Posterior cingulate gyrus (tissue), 11 donors: ENCODE measurements around the gene AHCY.
"Not testable (repeated sequence)": the region's sequence is repeated elsewhere in the genome, so short reads cannot be mapped to it uniquely, and the experiment has no call there.

ENCODE experiments used
- DNase-seq, 10 donors: peaks; one replicate each; pipeline versions ENCODE4 v3.0.0 to v3.0.0-alpha.2; 2020 to 2021; ENCODE audit warnings: mixed read lengths in 3 of 10
- intact Hi-C: fragments of 100-400 bp; cut with DNase I; formaldehyde crosslinking; loops from one replicate; pipeline ENCODE4 v1.15.1; 2023

Gene AHCY

DNA sequence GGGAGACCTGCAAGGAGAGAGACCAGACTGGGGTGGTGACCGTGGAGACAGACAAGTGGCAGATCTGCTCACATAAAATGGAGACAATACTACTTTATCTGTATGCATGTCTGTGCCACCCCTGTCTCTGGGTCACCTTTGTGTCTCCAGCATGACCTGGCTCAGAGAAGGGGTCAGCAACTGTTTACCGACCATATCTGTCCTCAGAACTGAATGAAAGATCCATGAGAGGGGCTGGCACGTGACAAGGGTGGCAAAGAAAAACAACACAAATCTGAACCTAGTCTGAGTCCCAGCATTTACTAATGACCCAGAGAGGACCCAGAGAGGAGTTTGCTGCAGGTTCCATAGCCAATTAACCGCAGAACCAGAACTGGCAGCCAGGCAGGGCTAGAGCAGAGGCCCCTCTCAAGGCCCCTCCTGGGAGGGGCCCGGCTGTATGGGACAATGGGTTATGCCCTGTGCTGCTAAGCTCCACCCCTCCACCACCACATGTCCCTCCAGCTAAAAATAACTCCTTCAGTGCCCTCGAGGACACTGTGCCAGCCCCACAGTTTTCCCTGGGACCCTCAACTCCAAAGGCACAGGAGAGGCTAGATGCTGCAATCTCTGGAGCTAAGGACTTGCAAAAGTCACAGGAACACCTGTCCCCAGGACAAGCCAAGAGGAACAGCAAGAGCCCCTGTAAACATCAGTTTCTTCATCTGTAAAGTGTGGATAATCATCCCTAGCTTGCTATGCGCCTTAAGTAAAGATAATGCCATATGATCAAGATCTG, 2.2 kb downstream of the AHCY start:
- intact Hi-C loops: loop anchor here (10.0 kb wide), 1 partner anchor 404 kb away; the partner anchor contains the start of gene TP53INP2
- peak in 1 of 10 donors; percentile 21 for DNase-seq

DNA sequence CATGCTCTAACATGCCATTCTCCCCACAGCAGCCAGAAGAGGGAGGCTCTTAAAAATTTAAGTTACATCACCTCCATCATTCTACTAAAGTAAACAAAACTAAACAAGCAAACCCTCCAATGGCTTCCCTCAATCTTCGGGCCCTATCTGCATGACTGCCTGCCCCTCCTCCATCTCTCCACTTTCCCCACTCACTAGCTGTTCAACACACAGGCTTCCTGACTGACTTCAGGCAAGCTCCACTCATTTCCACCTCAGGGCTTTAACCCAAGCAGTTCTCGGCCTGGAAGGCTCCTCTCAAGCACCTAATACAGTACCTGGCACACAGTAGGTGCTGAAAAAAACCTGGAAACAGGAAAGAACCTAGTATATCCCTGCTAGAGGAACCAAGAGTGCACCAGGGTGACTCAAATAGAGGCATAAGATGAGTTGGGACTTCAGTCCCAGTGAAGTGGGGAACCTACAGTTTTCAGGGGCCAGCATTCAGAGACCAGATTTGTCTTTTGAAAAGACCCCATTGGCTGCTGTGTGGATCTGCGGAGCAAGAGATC, 2.8 kb downstream of the AHCY start:
- peak in 1 of 10 donors; percentile 37 for DNase-seq
- intact Hi-C loops: loop anchor here (10.0 kb wide), 1 partner anchor 404 kb away; the partner anchor contains the start of gene TP53INP2

DNA sequence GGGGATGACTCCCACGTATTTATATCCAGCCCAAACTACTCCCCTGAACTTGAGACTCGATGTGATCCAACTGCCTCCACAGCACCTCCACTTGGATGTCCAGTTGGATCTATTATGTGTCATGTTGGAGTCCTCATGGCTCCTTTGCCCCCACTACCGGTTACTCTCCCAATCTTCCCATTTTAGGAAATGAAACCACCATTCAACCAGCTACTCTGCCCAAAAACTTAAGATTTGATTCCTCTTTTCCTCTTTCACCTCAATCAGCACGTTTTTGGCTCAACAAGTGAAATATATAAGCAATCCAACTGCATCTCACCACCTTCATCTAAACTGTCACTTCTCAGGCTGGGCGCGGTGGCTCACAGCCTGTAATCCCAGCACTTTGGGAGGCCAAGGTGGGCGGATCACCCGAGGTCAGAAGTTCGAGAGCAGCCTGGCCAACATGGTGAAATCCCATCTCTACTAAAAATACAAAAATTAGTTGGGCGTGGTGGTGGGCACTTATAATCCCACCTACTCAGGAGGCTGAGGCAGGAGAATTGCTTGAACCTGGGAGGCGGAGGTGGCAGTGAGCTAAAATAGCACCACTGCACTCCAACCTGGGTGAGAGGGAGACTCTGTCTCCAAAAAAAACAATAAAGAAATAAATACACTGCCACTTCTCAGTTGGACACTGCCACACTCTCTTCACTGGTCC, 3.4 kb downstream of the AHCY start:
- DNase-seq: peak in 1 of 10 donors; percentile 27
- intact Hi-C loops: loop anchor here (10.0 kb wide), 1 partner anchor 405 kb away; the partner anchor contains the start of gene TP53INP2

DNA sequence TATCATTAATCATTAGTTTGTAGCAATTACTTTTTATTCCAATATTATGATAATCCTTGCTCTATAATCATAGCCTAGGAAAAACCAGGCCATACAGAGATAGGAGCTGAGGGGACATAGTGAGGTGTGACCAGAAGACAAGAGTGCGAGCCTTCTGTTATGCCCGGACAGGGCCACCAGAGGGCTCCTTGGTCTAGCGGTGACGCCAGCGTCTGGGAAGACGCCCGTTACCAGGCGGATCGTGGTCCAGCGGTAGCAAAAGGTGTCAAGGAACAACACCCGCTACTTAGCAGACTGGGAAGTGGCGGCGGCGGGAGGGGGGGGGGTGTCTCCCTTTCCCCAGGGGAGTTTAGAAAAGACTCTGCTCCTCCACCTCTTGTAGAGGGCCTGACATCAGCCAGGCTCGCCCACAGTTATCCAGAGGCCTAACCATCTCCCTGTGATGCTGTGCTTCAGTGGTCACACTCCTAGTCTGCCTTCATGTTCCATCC, 4.8 kb downstream of the AHCY start:
- DNase-seq: peak in 1 of 10 donors; percentile 63
- intact Hi-C loops: not testable (repeated sequence)

DNA sequence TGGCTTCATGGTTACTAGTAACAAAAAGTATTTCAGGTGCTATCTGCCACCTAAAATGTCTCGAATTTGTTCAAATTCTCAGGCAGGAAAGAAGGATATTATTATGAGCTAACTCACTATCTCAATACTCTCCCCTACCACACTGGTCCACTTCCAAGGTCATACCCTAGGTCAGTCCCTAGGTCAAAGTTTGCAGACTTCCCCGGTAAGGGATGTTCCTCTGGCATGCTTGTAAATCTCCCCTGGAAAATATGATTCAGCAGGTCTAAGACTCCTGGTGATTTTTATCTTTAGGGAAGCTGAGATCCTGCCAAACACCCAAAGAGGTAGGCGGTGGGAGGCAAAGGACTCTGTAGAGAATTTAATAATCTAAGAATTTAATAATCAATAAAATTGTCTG, 6.7 kb downstream of the AHCY start:
- no peak for DNase-seq
- intact Hi-C loops: no loop called here

DNA sequence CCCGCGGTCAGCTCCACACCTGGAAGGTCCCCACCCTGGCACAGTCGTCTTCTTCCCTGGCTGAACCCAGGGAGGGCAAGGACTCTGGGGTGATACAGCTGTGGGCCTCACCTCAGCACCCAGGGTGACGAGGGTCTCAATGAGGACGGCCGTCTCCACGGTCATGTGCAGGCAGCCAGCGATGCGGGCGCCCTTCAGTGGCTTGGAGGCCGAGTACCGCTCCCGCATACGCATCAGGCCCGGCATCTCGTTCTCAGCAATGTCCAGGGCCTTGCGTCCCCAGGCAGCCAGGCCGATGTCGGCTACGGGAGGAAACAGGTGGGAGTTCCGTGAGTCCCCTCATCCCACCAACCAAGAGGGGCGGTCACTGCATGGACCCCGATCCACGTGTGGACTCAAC, 7.9 kb downstream of the AHCY start:
- DNase-seq: peak in 1 of 10 donors; percentile 75
- intact Hi-C loops: no loop called here

DNA sequence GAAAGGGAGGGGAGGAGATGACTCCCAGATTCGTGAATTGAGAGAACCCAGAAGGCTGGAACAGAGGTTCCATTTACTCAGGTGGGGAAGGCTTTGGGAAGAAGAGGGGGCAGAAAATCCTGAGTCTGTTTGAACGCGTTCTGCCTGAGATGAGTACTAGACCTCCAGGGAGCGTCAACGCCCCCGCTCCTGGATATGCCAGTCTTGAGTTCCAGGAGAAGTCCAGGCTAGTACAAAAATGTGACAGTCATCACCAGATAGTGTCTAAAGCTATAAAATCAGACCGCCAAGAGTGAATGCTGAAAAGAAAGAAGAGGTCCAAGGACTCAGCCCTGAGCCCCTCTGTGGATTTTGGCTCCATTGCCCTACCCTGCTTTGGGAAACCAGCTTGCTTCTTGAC, 8.6 kb downstream of the AHCY start:
- DNase-seq: peak in 1 of 10 donors; percentile 58
- intact Hi-C loops: no loop called here

DNA sequence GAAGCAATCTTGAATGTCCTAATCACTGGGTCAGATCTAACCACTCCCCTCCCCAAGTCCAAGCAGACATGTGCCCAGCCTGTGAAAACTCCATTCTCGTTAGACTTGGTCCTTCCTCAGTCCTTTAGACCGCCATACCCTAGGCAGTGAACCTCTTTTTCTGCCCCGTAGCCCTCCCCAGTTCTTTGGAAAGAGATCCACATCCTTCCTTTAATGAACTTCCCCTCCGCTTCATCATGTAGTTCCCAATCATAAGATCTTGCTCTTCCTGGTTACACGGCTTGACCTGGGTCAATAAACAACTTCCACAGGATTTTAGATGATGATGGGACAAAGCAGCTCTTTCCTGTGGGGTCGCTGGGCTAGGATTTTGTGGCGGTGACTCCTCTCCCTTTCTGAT, 9.6 kb downstream of the AHCY start:
- peak in 1 of 10 donors; percentile 26 for DNase-seq
- intact Hi-C loops: no loop called here

DNA sequence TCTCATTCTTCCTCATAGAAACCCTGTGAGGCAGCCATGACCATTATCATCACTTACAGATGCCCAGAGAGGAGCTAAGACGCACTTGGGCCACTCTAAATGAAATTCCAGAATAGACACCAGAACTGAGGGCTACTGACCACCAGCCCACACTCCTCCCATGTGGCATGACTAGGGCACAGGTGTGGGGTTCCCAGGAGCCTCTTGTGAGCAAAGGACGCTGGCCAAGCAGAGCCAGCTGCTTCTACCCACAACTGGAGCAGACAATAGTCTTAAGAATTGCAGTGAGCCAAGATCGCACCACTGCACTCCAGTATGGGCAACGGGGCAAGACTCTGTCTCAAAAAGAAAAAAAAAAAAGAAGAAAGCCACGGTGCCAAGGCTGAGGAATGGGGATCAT, 10.0 kb downstream of the AHCY start:
- intact Hi-C loops: no loop called here
- peak in 1 of 10 donors; percentile 12 for DNase-seq

DNA sequence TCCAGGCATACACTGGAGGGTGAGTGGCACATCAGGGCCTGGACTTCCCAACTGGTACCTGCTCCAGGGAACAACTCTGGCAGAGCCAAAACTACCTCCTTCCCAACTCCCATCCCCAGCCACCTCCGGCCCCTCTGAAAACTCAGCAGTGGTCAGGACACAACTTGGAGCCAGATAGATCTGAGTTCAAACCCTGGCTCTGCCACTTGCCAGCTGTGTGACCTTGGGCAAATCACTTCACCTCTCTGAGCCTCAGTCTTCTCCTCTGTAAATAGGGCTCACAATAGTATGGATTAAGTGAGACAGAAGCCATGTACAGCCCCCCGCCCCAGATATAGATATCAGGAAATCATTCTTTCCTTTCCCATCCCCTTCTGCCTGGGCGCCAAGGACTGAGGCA, 10.7 kb downstream of the AHCY start:
- intact Hi-C loops: no loop called here

DNA sequence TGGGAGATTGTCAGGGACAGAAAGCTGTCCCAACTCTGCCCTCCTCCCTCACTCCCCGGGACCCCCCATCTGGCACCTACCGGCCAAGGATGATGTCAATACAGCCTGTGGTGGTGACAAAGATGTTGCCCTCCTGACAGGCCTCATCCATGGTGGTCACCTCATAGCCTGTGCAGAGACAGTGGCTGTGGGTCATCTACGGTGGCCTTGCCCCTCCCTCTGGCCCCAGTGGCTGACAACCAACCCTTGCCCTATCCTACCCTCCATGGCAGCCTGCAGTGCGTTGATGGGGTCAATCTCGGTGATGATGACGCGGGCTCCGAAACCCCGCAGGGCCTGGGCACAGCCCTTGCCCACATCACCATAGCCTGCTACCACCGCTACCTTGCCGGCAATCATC, 12.7 kb downstream of the AHCY start:
- intact Hi-C loops: no loop called here
- peak in 1 of 10 donors; percentile 74 for DNase-seq

More for the DNA sequence above, 10.7 kb downstream of the AHCY start:
- DNase-seq: peak in 1 of 10 donors; percentile 7

DNA sequence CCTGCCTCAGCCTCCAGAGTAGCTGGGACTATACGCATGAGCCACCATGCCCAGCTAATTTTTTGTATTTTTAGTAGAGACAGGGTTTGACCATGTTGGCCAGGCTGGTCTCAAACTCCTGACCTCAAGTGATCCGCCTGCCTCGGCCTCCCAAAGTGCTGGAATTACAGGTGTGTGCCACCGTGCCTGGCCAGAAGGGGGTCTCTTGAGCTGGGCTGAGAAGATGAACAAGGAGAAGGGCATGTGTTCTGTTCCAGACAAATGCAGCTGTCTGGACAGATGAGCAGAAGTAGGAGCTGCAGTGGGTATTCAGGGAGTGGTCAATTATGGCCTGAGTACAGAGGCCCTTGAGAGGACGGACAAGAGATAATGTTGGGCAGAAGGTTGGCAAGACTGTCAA, 15.7 kb downstream of the AHCY start:
- intact Hi-C loops: not testable (repeated sequence)
- peak in 1 of 10 donors; percentile 17 for DNase-seq

DNA sequence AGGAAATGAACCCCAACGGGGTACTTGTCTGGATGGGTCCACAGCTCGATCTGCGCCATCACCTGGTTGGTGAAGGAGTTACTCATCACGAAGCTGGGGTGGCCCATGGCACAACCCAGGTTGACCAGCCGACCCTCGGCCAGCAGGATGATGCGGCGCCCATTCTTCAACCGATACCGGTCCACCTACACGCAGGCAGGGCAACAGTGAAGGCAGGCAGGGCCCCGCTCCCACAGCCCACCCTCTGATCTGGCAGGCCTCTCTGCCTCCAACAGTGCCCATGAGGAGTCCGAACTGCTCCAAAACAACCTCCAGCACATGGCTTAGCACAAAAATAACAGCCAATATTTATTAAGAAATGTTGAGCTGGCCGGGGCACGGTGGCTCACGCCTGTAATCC, 17.7 kb downstream of the AHCY start:
- intact Hi-C loops: no loop called here
- peak in 1 of 10 donors; percentile 66 for DNase-seq

DNA sequence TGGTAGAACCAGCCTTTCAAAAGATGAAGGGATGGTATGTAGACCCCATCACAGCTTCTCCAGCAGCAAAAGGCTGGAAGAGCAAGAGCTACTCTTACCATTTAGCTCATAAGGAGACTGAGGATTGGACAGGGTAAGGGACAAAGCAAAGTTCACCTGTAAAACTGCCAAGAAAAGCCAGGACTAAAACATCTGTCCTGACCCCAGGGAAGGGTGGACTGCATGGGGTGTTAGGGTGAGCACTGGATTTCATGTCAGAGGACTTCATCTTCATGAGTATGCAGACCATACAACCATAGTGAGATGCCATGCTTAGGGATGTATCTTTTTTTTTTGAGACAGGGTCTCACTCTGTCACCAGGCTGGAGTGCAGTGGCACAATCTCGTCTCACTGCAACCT, 19.3 kb downstream of the AHCY start:
- DNase-seq: peak in 1 of 10 donors; percentile 2
- intact Hi-C loops: no loop called here

DNA sequence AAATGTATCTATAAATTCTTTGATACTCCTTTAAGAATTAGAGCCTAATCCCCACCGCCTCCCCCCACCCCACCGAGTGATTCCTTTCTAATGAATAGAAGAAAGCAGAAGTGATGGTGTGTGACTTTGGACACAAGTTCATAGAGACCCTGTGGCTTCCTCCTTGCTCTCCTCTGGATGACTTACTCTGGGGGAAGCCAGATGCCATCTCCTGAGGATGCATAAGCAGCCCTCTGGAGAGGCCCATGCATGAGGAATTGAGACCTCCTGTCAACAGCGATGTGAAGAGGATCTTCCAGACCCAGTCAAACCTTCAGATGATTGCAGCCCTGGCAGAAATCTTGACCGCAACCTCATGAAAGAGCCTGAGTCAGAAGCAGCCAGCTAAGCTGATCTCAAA, 21.1 kb downstream of the AHCY start:
- intact Hi-C loops: no loop called here
- peak in 1 of 10 donors; percentile 3 for DNase-seq

DNA sequence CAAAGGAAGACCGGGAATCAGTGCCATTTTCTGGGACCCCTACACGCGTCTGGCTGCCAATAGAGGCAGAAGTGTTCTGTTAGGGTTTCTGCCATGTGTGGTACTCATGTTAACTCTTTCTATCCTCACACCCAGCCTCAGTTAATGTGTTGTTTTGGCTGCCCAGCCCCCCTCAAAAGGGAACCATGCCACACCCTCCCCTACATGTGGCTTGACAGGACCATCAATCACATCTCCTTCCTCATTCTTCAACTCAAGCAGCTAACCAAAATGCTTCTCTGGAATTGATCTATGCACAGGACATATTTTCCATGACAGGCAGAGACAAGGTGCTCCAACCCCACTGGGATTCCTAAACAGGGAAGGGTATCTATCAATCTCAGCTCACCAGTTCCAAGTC, 22.0 kb downstream of the AHCY start:
- intact Hi-C loops: no loop called here
- no peak for DNase-seq

DNA sequence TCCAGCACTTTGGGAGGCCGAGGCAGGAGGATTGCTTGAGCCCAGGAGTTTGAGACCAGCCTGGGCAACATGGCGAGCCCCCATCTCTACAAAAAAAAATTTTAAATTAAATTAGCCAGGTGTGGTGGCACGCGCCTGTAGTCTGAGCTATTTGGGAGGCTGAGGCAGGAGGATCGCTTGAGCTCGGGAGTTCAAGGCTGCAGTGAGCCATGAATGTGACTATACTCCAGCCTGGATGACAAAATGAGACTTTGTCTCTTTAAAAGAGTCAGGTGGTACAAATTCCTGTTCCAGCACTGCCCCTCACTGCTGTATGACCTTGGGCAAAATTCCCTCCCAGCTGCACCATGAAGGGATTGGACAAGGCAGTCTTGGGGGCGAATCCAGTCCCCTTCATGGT, 28.5 kb downstream of the AHCY start:
- peak in 2 of 10 donors; percentile 11 for DNase-seq
- intact Hi-C loops: no loop called here

DNA sequence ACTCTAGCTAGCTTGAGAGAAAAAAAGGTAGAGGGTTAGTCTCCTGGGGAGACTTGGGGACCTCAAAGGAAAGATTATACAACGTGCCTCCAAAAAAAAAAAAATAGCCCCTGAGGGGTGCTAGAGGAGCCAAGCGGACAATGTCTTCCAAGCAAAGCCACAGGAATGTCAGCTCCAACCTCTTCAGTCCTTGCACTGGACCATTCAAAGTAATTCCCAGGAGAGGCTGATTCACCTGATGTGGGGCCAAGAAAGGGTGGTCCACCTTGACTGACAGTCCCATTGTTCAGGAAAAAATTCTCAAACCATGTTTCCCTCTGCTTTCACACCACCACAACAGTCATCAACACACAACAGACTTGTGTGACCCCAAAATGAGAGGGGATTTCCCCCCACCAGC, 31.2 kb downstream of the AHCY start:
- intact Hi-C loops: no loop called here
- DNase-seq: peak in 2 of 10 donors; percentile 15 to 35

DNA sequence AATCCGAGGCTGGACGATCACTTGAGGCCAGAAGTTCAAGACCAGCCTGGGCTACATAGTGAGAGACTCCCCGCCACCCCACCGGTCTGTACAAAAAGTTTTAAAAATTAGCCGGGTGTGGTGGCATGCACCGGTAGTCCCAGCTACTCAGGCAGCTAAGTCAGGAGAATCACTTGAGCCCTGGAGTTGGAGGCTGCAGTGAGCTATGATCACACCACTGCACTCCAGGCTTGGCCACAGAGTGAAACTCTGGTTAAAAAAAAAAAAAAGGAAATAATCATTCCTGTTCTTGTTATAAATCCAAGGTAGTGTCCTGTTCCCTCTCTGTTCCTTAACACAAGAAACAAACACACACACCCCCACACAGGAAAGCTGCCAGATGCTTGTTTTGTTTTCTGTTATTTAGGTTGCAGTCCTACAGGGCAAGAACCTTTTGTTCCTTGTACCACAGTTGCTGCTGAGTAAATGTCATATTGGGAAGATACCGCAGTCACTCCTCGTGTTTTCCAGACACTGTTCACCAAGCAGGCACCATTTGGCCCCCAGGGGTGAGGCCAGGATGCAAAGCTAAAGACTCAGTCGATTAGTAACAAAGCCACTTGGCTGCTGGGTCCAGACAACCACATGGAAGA, 33.0 kb downstream of the AHCY start:
- DNase-seq: peak in 1 of 10 donors; percentile 45

DNA sequence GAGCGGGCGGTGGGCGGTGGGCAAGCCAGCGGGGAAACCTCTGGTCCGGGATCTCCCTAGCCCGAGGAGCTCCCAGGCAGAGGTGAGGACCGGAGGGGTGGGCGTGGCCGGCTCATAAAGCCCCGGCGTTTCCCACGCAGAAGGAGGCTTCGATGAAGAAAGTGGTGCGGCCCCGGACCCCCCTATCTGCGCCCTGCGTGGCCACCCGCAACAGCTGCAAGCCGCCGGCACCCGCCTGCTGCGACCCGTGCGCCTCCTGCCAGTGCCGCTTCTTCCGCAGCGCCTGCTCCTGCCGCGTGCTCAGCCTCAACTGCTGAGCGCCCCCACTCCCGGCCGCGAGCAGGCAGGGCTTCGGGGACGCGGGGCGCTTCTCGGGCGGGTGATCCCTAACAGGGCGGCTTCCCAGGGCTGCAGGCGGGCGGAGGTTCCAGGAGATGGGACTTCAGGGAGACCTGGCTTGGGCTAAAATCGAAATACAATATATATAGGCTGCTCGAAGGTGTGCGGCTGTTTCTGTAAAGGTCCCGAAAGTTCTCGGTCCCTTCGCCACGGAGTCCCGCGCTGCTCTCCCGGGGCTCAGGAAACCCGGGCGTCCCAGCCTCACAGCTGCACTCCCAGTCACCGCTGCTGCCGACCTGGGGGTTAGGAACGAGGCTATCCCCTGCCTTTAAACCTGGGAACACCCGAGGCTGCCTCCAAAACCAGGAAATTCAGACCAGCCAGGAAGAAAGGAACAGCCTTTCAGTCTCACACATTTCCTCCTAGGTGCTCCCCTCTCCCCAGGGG, 34.1 kb downstream of the AHCY start:
- DNase-seq: peak in 7 of 10 donors; percentile 18 to 90 (median 41)
- intact Hi-C loops: no loop called here

More for the DNA sequence above, 33.0 kb downstream of the AHCY start:
- intact Hi-C loops: no loop called here
